Hepatocyte (in vitro differentiated cells): Measurements from ENCODE around the gene C4orf50. TPM values are rescaled to one million over a fixed set of nuclear protein-coding genes. Genes with fewer than 3 reads are reported as not detected.

Experiments used
- DNase-seq: peaks from one replicate; pipeline ENCODE4 v3.0.0-alpha.2; 2016; ENCODE audit warnings: low spot score
- H2AFZ ChIP-seq: fragments of 200-600 bp; sonication (generic); 2 replicates; pipeline ENCODE4 v1.6.0; 2016; ENCODE audit warnings: antibody characterized with exemption, mild to moderate bottlenecking
- H3K27ac ChIP-seq: fragments of 200-600 bp; sonication (generic); 2 replicates; pipeline ENCODE4 v1.5.1; 2016; ENCODE audit warnings: mild to moderate bottlenecking
- H3K27me3 ChIP-seq: fragments of 200-600 bp; sonication (generic); 2 replicates; pipeline ENCODE4 v1.6.1; 2016
- H3K36me3 ChIP-seq: fragments of 200-600 bp; sonication (generic); replicated peaks from 2 replicates; pipeline ENCODE4 v1.5.1; 2016; ENCODE audit warnings: low read depth; ENCODE audit not compliant: insufficient read depth
- H3K4me1 ChIP-seq: fragments of 200-600 bp; sonication (generic); 2 replicates; pipeline ENCODE4 v1.5.1; 2016; ENCODE audit warnings: mild to moderate bottlenecking, moderate library complexity; ENCODE audit not compliant: insufficient read depth
- H3K4me2 ChIP-seq: fragments of 200-600 bp; sonication (generic); 2 replicates; pipeline ENCODE4 v1.6.0; 2016
- H3K4me3 ChIP-seq: fragments of 200-600 bp; sonication (generic); 2 replicates; pipeline ENCODE4 v1.5.1; 2016; ENCODE audit warnings: mild to moderate bottlenecking
- H3K79me2 ChIP-seq: fragments of 200-600 bp; sonication (generic); 2 replicates; pipeline ENCODE4 v1.6.0; 2017; ENCODE audit warnings: mild to moderate bottlenecking
- H3K9me2 ChIP-seq: fragments of 200-600 bp; sonication (generic); replicated peaks from 2 replicates; pipeline ENCODE4 v1.6.0; 2017; ENCODE audit warnings: mild to moderate bottlenecking; ENCODE audit not compliant: insufficient read depth
- H3K9me3 ChIP-seq: fragments of 200-600 bp; sonication (generic); 2 replicates; pipeline ENCODE4 v1.5.1; 2016; ENCODE audit warnings: low read depth, mild to moderate bottlenecking
- H4K20me1 ChIP-seq: fragments of 200-600 bp; sonication (generic); 2 replicates; pipeline ENCODE4 v1.6.0; 2016; ENCODE audit warnings: mild to moderate bottlenecking; ENCODE audit not compliant: insufficient read depth, poor library complexity, severe bottlenecking
- CTCF ChIP-seq: fragments of 200-600 bp; sonication (generic); IDR thresholded peaks from 2 replicates; pipeline ENCODE4 v1.5.1; 2016; ENCODE audit warnings: antibody characterized with exemption, mild to moderate bottlenecking; ENCODE audit not compliant: poor library complexity
- EZH2 ChIP-seq: fragments of 200-600 bp; sonication (generic); IDR thresholded peaks from 2 replicates; pipeline ENCODE4 v1.6.1; 2016; ENCODE audit warnings: antibody characterized with exemption, mild to moderate bottlenecking, borderline replicate concordance
- EZH2phosphoT487 ChIP-seq: fragments of 200-600 bp; sonication (generic); IDR thresholded peaks from one replicate; pipeline ENCODE4 v1.6.1; 2018; ENCODE audit warnings: antibody characterized with exemption, mild to moderate bottlenecking, low read depth, moderate library complexity; ENCODE audit not compliant: unreplicated experiment, severe bottlenecking
- WGBS: methylation state at CpG from one replicate; pipeline ENCODE4 v1.1.6; 2016; ENCODE audit warnings: low lambda C conversion rate; ENCODE audit errors: missing lambda C conversion rate; 5-methylcytosine and 5-hydroxymethylcytosine counted together
- polyA plus RNA-seq: library from polyadenylated mRNA; unstranded; fragments of >200 nt; fragmentation: Nextera tagmentation; extraction: Ambion mirVana; gene quantifications from 2 replicates; pipeline ENCODE4 v1.2.1, GENCODE V29; 2016
- total RNA-seq: library from RNA; depleted of rRNA; stranded (reverse); fragments of >200 nt; gene quantifications from 2 replicates; pipeline ENCODE4 v1.2.3, GENCODE V29; 2014

The C4orf50 gene
- total and polyA plus RNA-seq, 2 experiments from 2014 or later, result not detected

GRCh38 chr4:5869966-5870619 is 148.1 kb downstream of the C4orf50 start:
- Histone ChIP-seq H2AFZ (no peak overlapping the region), H3K4me2 (no peak overlapping the region), H4K20me1 (no peaks in the 10 kb centered on the region), H3K79me2 (no peaks in the 10 kb centered on the region), H3K4me1 (no peaks in the 10 kb centered on the region), H3K9me3 (no peaks in the 10 kb centered on the region), H3K9me2 (no peaks in the 10 kb centered on the region), H3K27me3 (no peaks in the 10 kb centered on the region), H3K36me3 (no peaks in the 10 kb centered on the region), H3K27ac (no peak overlapping the region), H3K4me3 (no peak overlapping the region)
- no peak for DNase-seq
- 86% methylated on average over 14 of the region's 14 CpGs for WGBS
- TF ChIP-seq CTCF (no peak), EZH2phosphoT487 (no peak), EZH2 (no peak)

- no peaks in the 10 kb centered on the region for H3K27me3 ChIP-seq
- no peak overlapping the region for H2AFZ ChIP-seq
- no peaks in the 10 kb centered on the region for H3K9me3 ChIP-seq
- WGBS, result 81% methylated on average over 3 of the region's 3 CpGs
- no peaks in the 10 kb centered on the region for H3K9me2 ChIP-seq
- no peaks in the 10 kb centered on the region for H4K20me1 ChIP-seq
- H3K4me2 ChIP-seq, result no peak overlapping the region
- no peak for DNase-seq
- no peaks in the 10 kb centered on the region for H3K4me1 ChIP-seq
- no peaks in the 10 kb centered on the region for H3K79me2 ChIP-seq
- no peaks in the 10 kb centered on the region for H3K36me3 ChIP-seq
- H3K4me3 ChIP-seq, result no peak overlapping the region
- no peak overlapping the region for H3K27ac ChIP-seq
- no peak for TF ChIP-seq CTCF
- TF ChIP-seq EZH2phosphoT487, result no peak
- TF ChIP-seq EZH2, result no peak
Measured at GRCh38 chr4:5867866-5868265, 150.4 kb downstream of the C4orf50 start.

- Histone ChIP-seq H3K4me1 (no peaks in the 10 kb centered on the region), H3K9me3 (no peaks in the 10 kb centered on the region), H3K9me2 (no peaks in the 10 kb centered on the region), H3K27ac (no peak overlapping the region), H3K79me2 (no peaks in the 10 kb centered on the region), H4K20me1 (no peaks in the 10 kb centered on the region), H3K4me3 (no peak overlapping the region), H3K27me3 (no peaks in the 10 kb centered on the region), H3K4me2 (no peak overlapping the region), H2AFZ (no peak overlapping the region), H3K36me3 (no peaks in the 10 kb centered on the region)
- 77% methylated on average over 10 of the region's 10 CpGs for WGBS
- no peak for DNase-seq
- no peak for TF ChIP-seq CTCF
- TF ChIP-seq EZH2phosphoT487, result no peak
Measured at GRCh38 chr4:5866841-5867813, 151.1 kb downstream of the C4orf50 start.
